H9 (cell line): ENCODE measurements around the gene OBSL1. TPM values are rescaled to one million over a fixed set of nuclear protein-coding genes. Genes with fewer than 3 reads are reported as not detected.

ENCODE experiments used
- DNase-seq: peaks from one replicate; pipeline ENCODE4 v3.0.0-alpha.2; 2017
- H2AFZ ChIP-seq: one replicate; pipeline ENCODE4 v1.6.1; 2013; ENCODE audit warnings: mild to moderate bottlenecking, low read length, control low read depth, moderate library complexity
- H2AK5ac ChIP-seq: 2 replicates; pipeline ENCODE4 v1.6.1; 2013; ENCODE audit warnings: low read length, control low read depth, mixed read lengths; ENCODE audit not compliant: insufficient read length
- H2BK120ac ChIP-seq: one replicate; pipeline ENCODE4 v1.6.1; 2013; ENCODE audit warnings: low read depth, mild to moderate bottlenecking, low read length, control low read depth, inconsistent platforms; ENCODE audit not compliant: poor library complexity, severe bottlenecking
- H2BK12ac ChIP-seq: 2 replicates; pipeline ENCODE4 v1.6.1; 2013; ENCODE audit warnings: low read length, control low read depth, mixed read lengths, low read depth; ENCODE audit not compliant: insufficient read length
- H2BK15ac ChIP-seq: 2 replicates; pipeline ENCODE4 v1.6.1; 2013; ENCODE audit warnings: low read depth, low read length, control low read depth
- H2BK20ac ChIP-seq: one replicate; pipeline ENCODE4 v1.6.1; 2013; ENCODE audit warnings: low read depth, mild to moderate bottlenecking, low read length, control low read depth, inconsistent platforms; ENCODE audit not compliant: poor library complexity, severe bottlenecking
- H2BK5ac ChIP-seq: 2 replicates; pipeline ENCODE4 v1.6.1; 2013; ENCODE audit warnings: low read length, control low read depth, mixed read lengths; ENCODE audit not compliant: insufficient read length
- H3K14ac ChIP-seq: 2 replicates; pipeline ENCODE4 v1.6.1; 2013; ENCODE audit warnings: low read length, control low read depth; ENCODE audit not compliant: insufficient read depth
- H3K18ac ChIP-seq: 2 replicates; pipeline ENCODE4 v1.6.1; 2013; ENCODE audit warnings: low read depth, mild to moderate bottlenecking, mixed read lengths, low read length, control low read depth; ENCODE audit not compliant: insufficient read length
- H3K23ac ChIP-seq: 2 replicates; pipeline ENCODE4 v1.6.1; 2013; ENCODE audit warnings: low read length, control low read depth, mixed read lengths, low read depth; ENCODE audit not compliant: insufficient read length
- H3K23me2 ChIP-seq: 2 replicates; pipeline ENCODE4 v1.6.1; 2013; ENCODE audit warnings: low read depth, mild to moderate bottlenecking, mixed read lengths, low read length, control low read depth; ENCODE audit not compliant: insufficient read length, poor library complexity, severe bottlenecking
- H3K27ac ChIP-seq: 2 replicates; pipeline ENCODE4 v1.5.1; 2013; ENCODE audit warnings: low read length, control low read depth, mixed read lengths, low read depth; ENCODE audit not compliant: insufficient read length
- H3K27me3 ChIP-seq: 2 replicates; pipeline ENCODE4 v1.6.1; 2013; ENCODE audit warnings: low read length, control low read depth, inconsistent platforms; ENCODE audit not compliant: insufficient read depth
- H3K4ac ChIP-seq: 2 replicates; pipeline ENCODE4 v1.6.1; 2013; ENCODE audit warnings: low read depth, mild to moderate bottlenecking, control low read depth, inconsistent platforms, low read length, moderate library complexity
- H3K4me1 ChIP-seq: 2 replicates; pipeline ENCODE4 v1.6.1; 2013; ENCODE audit warnings: low read length, control low read depth, inconsistent platforms; ENCODE audit not compliant: insufficient read depth
- H3K4me2 ChIP-seq: 2 replicates; pipeline ENCODE4 v1.6.1; 2013; ENCODE audit warnings: low read length, control low read depth, mixed read lengths; ENCODE audit not compliant: insufficient read length, insufficient read depth
- H3K56ac ChIP-seq: 2 replicates; pipeline ENCODE4 v1.6.1; 2013; ENCODE audit warnings: low read depth, mild to moderate bottlenecking, mixed read lengths, low read length, control low read depth; ENCODE audit not compliant: insufficient read length
- H3K79me1 ChIP-seq: 2 replicates; pipeline ENCODE4 v1.6.1; 2013; ENCODE audit warnings: low read depth, mild to moderate bottlenecking, moderate library complexity, low read length, control low read depth, inconsistent platforms; ENCODE audit not compliant: insufficient read depth, poor library complexity, severe bottlenecking
- H3K79me2 ChIP-seq: 2 replicates; pipeline ENCODE4 v1.6.1; 2013; ENCODE audit warnings: low read length, control low read depth, inconsistent platforms; ENCODE audit not compliant: insufficient read depth
- H3K9ac ChIP-seq: 2 replicates; pipeline ENCODE4 v1.6.1; 2013; ENCODE audit warnings: low read length, control low read depth, mixed read lengths; ENCODE audit not compliant: insufficient read length; ENCODE audit errors: extremely low read depth
- H3K9me3 ChIP-seq: one replicate; pipeline ENCODE4 v1.6.1; 2013; ENCODE audit warnings: low read depth, low read length, inconsistent platforms; ENCODE audit not compliant: control insufficient read depth
- H3T11ph ChIP-seq: one replicate; pipeline ENCODE4 v1.6.1; 2013; ENCODE audit warnings: mild to moderate bottlenecking, low read length, control low read depth, inconsistent platforms
- H4K20me1 ChIP-seq: one replicate; pipeline ENCODE4 v1.6.1; 2013; ENCODE audit not compliant: control insufficient read depth, insufficient read length, insufficient read depth
- H4K5ac ChIP-seq: 2 replicates; pipeline ENCODE4 v1.6.1; 2013; ENCODE audit warnings: low read depth, mild to moderate bottlenecking, mixed read lengths, low read length, control low read depth; ENCODE audit not compliant: insufficient read length
- H4K8ac ChIP-seq: replicated peaks from 2 replicates; pipeline ENCODE4 v1.6.1; 2013; ENCODE audit warnings: low read length, control low read depth, mixed read lengths, low read depth; ENCODE audit not compliant: insufficient read length
- H4K91ac ChIP-seq: 2 replicates; pipeline ENCODE4 v1.6.1; 2013; ENCODE audit warnings: low read depth, mild to moderate bottlenecking, moderate library complexity, mixed read lengths, low read length, control low read depth; ENCODE audit not compliant: insufficient read length
- H3K27ac Mint-ChIP-seq, 3 experiments: 2 replicates in 2 of 3; 3 replicates in 1 of 3; pipeline ENCODE4 v1.8.0; 2020 to 2021; ENCODE audit warnings: mixed read lengths in 3 of 3, mild to moderate bottlenecking in 1 of 3, moderate library complexity in 1 of 3
- H3K27me3 Mint-ChIP-seq: 2 replicates; pipeline ENCODE4 v1.8.0; 2021; ENCODE audit warnings: low read depth, mild to moderate bottlenecking, moderate library complexity, mixed read lengths
- H3K36me3 Mint-ChIP-seq, 3 experiments: 2 replicates in 2 of 3; 3 replicates in 1 of 3; pipeline ENCODE4 v1.8.0; 2020 to 2021; ENCODE audit warnings: low read depth in 3 of 3, mixed read lengths in 3 of 3; ENCODE audit not compliant: insufficient read depth in 1 of 3
- H3K4me1 Mint-ChIP-seq, 2 experiments: 2 replicates each; pipeline ENCODE4 v1.8.0; 2020; ENCODE audit warnings: mixed read lengths in 2 of 2
- H3K4me3 Mint-ChIP-seq, 2 experiments: 2 replicates in 1 of 2; 3 replicates in 1 of 2; pipeline ENCODE4 v1.8.0; 2020 to 2021; ENCODE audit warnings: mild to moderate bottlenecking in 2 of 2, mixed read lengths in 2 of 2, moderate library complexity in 1 of 2
- H3K9me3 Mint-ChIP-seq, 2 experiments: 2 replicates in 1 of 2; 3 replicates in 1 of 2; pipeline ENCODE4 v1.8.0; 2020; ENCODE audit warnings: mild to moderate bottlenecking in 2 of 2, mixed read lengths in 2 of 2, moderate library complexity in 1 of 2
- WGBS: extraction: QIAGEN DNeasy Blood & Tissue Kit; methylation state at CpG from one replicate; pipeline ENCODE4 v1.1.7; 2013; ENCODE audit warnings: missing lambda C conversion rate, low lambda C conversion rate, mixed read lengths; ENCODE audit not compliant: insufficient read length; ENCODE audit errors: extremely low coverage; 5-methylcytosine and 5-hydroxymethylcytosine counted together
- total RNA-seq: library from RNA; stranded (reverse); gene quantifications from 2 replicates; pipeline ENCODE4 v1.2.1, GENCODE V29; 2021
- TF ChIP-seq, protein P1 (sequence below): fragments of 200-600 bp; sonication (generic); conservative IDR thresholded peaks from 3 replicates; pipeline ENCODE4 v1.8.0; 2021; ENCODE audit warnings: antibody characterized with exemption, mild to moderate bottlenecking

The OBSL1 gene
- total RNA-seq, 1 experiment from 2014 or later: 140 TPM

DNA sequence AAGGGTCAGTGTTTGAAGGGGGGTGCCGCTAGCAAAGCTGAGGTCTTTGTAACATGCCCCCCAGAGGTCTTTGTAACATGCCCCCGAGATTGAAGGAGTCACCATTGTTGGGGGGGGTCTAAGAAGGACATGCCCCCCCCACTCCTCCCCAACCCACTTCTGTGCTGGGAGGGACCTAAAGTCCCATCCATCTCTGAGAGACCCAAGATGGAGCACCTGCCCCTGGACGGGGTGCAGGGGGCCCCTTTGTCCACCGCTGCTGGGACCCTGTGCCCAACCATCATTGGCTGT lies 63.0 kb downstream of the OBSL1 start:
- Histone ChIP-seq H2BK5ac (no peak overlapping the region), H2BK20ac (no peak overlapping the region), H3T11ph (no peak overlapping the region), H3K9ac (no peak overlapping the region), H3K4me2 (no peak overlapping the region), H3K23me2 (peaks cover 4% of the 10 kb centered on the region), H2BK12ac (no peak overlapping the region), H4K91ac (no peak overlapping the region), H3K4ac (no peak overlapping the region), H3K79me2 (no peaks in the 10 kb centered on the region), H4K20me1 (no peaks in the 10 kb centered on the region), H3K56ac (no peak overlapping the region), H2BK15ac (no peak overlapping the region), H3K14ac (no peak overlapping the region), H3K79me1 (no peaks in the 10 kb centered on the region), H3K23ac (no peak overlapping the region), H4K8ac (no peak overlapping the region), H2AK5ac (no peak overlapping the region), H3K27ac (no peak overlapping the region), H2AFZ (no peak overlapping the region), H3K4me1 (peaks cover 13% of the 10 kb centered on the region; the same call in 1 of the 2 replicates), H4K5ac (no peak overlapping the region), H3K18ac (no peak overlapping the region), H3K9me3 (no peaks in the 10 kb centered on the region), H3K27me3 (peaks cover 2% of the 10 kb centered on the region; the same call in 1 of the 2 replicates), H2BK120ac (no peak overlapping the region)
- H3K27me3 Mint-ChIP-seq: peaks cover 36% of the 10 kb centered on the region
- H3K27ac Mint-ChIP-seq: no peak overlapping the region; a peak in 1 of 7 replicates
- TF ChIP-seq, protein P1, sequence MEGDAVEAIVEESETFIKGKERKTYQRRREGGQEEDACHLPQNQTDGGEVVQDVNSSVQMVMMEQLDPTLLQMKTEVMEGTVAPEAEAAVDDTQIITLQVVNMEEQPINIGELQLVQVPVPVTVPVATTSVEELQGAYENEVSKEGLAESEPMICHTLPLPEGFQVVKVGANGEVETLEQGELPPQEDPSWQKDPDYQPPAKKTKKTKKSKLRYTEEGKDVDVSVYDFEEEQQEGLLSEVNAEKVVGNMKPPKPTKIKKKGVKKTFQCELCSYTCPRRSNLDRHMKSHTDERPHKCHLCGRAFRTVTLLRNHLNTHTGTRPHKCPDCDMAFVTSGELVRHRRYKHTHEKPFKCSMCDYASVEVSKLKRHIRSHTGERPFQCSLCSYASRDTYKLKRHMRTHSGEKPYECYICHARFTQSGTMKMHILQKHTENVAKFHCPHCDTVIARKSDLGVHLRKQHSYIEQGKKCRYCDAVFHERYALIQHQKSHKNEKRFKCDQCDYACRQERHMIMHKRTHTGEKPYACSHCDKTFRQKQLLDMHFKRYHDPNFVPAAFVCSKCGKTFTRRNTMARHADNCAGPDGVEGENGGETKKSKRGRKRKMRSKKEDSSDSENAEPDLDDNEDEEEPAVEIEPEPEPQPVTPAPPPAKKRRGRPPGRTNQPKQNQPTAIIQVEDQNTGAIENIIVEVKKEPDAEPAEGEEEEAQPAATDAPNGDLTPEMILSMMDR: no peak
- H3K9me3 Mint-ChIP-seq: no peaks in the 10 kb centered on the region; a peak in 2 of 5 replicates
- H3K4me1 Mint-ChIP-seq: peaks cover 56 to 68% of the 10 kb centered on the region in 2 experiments
- WGBS: no CpG with 5 or more reads among the region's 4 CpGs
- H3K4me3 Mint-ChIP-seq: no peak overlapping the region
- H3K36me3 Mint-ChIP-seq: peaks cover 13 to 19% (median 16%) of the 10 kb centered on the region in 3 experiments; a peak in 6 of 7 replicates
- DNase-seq: no peak
